A549 (cell line): ENCODE data around the gene SPATA13.

Experiments
- CEBPB ChIP-seq, 2 experiments: fragments of >200 bp in 1 of 2; sonication (Bioruptor Twin) in 1 of 2; formaldehyde crosslinking in 1 of 2; IDR thresholded peaks; 2 replicates each; pipeline ENCODE4 v1.6.1; 2012 to 2016
- CTCF ChIP-seq: fragments of >200 bp; sonication (Bioruptor Twin); formaldehyde crosslinking; IDR thresholded peaks from 3 replicates; pipeline ENCODE4 v1.5.1; 2016
- KDM1A ChIP-seq: fragments of 200-600 bp; sonication (generic); IDR thresholded peaks from 2 replicates; pipeline ENCODE4 v1.6.1; 2016; ENCODE audit warnings: low read depth, mild to moderate bottlenecking
- MAFK ChIP-seq: fragments of 450-650 bp; IDR thresholded peaks from 2 replicates; pipeline ENCODE4 v1.6.1; 2014; ENCODE audit not compliant: partially characterized antibody
- MAZ ChIP-seq: fragments of 150-350 bp; IDR thresholded peaks from 2 replicates; pipeline ENCODE4 v1.6.1; 2014; ENCODE audit warnings: antibody characterized with exemption, low read depth, low read length, borderline replicate concordance
- POLR2A ChIP-seq: IDR thresholded peaks from 2 replicates; pipeline ENCODE4 v1.6.1; 2012; ENCODE audit warnings: mild to moderate bottlenecking, low read length
- TF ChIP-seq, protein P1 (sequence below): fragments of 200-600 bp; sonication (generic); IDR thresholded peaks from 2 replicates; pipeline ENCODE4 v1.6.1; 2016; ENCODE audit warnings: antibody characterized with exemption, mild to moderate bottlenecking, moderate library complexity

GRCh38 chr13:24273926-24274325 lies 113.4 kb downstream of the SPATA13 start:
- TF ChIP-seq, protein P1, sequence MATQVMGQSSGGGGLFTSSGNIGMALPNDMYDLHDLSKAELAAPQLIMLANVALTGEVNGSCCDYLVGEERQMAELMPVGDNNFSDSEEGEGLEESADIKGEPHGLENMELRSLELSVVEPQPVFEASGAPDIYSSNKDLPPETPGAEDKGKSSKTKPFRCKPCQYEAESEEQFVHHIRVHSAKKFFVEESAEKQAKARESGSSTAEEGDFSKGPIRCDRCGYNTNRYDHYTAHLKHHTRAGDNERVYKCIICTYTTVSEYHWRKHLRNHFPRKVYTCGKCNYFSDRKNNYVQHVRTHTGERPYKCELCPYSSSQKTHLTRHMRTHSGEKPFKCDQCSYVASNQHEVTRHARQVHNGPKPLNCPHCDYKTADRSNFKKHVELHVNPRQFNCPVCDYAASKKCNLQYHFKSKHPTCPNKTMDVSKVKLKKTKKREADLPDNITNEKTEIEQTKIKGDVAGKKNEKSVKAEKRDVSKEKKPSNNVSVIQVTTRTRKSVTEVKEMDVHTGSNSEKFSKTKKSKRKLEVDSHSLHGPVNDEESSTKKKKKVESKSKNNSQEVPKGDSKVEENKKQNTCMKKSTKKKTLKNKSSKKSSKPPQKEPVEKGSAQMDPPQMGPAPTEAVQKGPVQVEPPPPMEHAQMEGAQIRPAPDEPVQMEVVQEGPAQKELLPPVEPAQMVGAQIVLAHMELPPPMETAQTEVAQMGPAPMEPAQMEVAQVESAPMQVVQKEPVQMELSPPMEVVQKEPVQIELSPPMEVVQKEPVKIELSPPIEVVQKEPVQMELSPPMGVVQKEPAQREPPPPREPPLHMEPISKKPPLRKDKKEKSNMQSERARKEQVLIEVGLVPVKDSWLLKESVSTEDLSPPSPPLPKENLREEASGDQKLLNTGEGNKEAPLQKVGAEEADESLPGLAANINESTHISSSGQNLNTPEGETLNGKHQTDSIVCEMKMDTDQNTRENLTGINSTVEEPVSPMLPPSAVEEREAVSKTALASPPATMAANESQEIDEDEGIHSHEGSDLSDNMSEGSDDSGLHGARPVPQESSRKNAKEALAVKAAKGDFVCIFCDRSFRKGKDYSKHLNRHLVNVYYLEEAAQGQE, result no peak
- no peak for TF ChIP-seq CEBPB (IDR thresholded peaks at IDR 0.05)
- no peak for TF ChIP-seq CTCF
- no peak for TF ChIP-seq KDM1A
- no peak for TF ChIP-seq MAFK
- TF ChIP-seq POLR2A, result no peak
- no peak for TF ChIP-seq MAZ
